GM12878 (cell line): ENCODE data around the gene TAAR8.

Experiments used
- ATF7 ChIP-seq: fragments of 450-650 bp; IDR thresholded peaks from 2 replicates; pipeline ENCODE4 v1.6.1; 2016; ENCODE audit warnings: low read depth, mild to moderate bottlenecking
- BRCA1 ChIP-seq: IDR thresholded peaks from 2 replicates; pipeline ENCODE4 v1.6.1; 2011; ENCODE audit warnings: low read depth, low read length, improper control_type of control experiment

- TF ChIP-seq BRCA1 (no peak), ATF7 (no peak)
Measured at GRCh38 chr6:132511210-132511830, 41.2 kb upstream of the TAAR8 start.
